ENCODE measurements around the gene NUP98.
"Not testable (repeated sequence)": the region's sequence is repeated elsewhere in the genome, so short reads cannot be mapped to it uniquely, and the experiment has no call there.

NUP98 gene

GRCh38 chr11:3775736-3776406 lies 21.5 kb downstream of the NUP98 start:
- H3K4me2 ChIP-seq (ENCODE audit: low read length) = no peak overlapping the region
- H2BK5ac ChIP-seq (ENCODE audit: low read depth, low read length, poor library complexity) = no peak overlapping the region
- H3K9ac ChIP-seq (ENCODE audit: low read length) = no peak overlapping the region
- no peak overlapping the region for H3K23ac ChIP-seq (ENCODE audit: low read length)
- no peak overlapping the region for H4K91ac ChIP-seq (ENCODE audit: low read depth, low read length)
- no peaks in the 10 kb centered on the region for H3K79me1 ChIP-seq (ENCODE audit: low read length)
- H3K4me1 ChIP-seq (ENCODE audit: control insufficient read depth in 1 of 2, insufficient read depth in 2 of 2, low read length in 2 of 2) = no peaks in the 10 kb centered on the region
- H3K36me3 ChIP-seq (ENCODE audit: control insufficient read depth in 1 of 2, insufficient read depth in 2 of 2, low read length in 2 of 2) = peaks cover 47 to 53% of the 10 kb centered on the region in 2 experiments
- no CpG with 5 or more reads among the region's 7 CpGs for WGBS (ENCODE audit: extremely low coverage, insufficient coverage, insufficient read length)
- no peak overlapping the region for H3K27ac ChIP-seq (ENCODE audit: low read depth, low read length)
- no peak overlapping the region for H2BK120ac ChIP-seq (ENCODE audit: insufficient read depth, low read length, poor library complexity)
- H4K8ac ChIP-seq (ENCODE audit: low read depth, low read length) = no peak overlapping the region
- H2BK12ac ChIP-seq (ENCODE audit: low read length) = no peak overlapping the region
- H3K18ac ChIP-seq (ENCODE audit: low read length) = no peak overlapping the region
- no peak overlapping the region for H4K12ac ChIP-seq (ENCODE audit: low read depth, low read length)
- H3K27me3 ChIP-seq (ENCODE audit: insufficient read depth, low read length) = no peaks in the 10 kb centered on the region
- H2AFZ ChIP-seq (ENCODE audit: insufficient read depth, low read length, poor library complexity) = no peak overlapping the region
- H3K4me3 ChIP-seq (ENCODE audit: low read depth, low read length) = no peak overlapping the region
- H3K14ac ChIP-seq (ENCODE audit: low read length) = no peak overlapping the region
- H3K4ac ChIP-seq (ENCODE audit: low read depth, low read length) = no peak overlapping the region
- no peaks in the 10 kb centered on the region for H3K79me2 ChIP-seq (ENCODE audit: control insufficient read depth, insufficient read depth, low read length, poor library complexity)
- DNase-seq = no peak
- no peak overlapping the region for H2AK5ac ChIP-seq (ENCODE audit: low read length)
- H3K9me3 ChIP-seq (ENCODE audit: insufficient read depth, low read depth, low read length) = no peaks in the 10 kb centered on the region

DNA sequence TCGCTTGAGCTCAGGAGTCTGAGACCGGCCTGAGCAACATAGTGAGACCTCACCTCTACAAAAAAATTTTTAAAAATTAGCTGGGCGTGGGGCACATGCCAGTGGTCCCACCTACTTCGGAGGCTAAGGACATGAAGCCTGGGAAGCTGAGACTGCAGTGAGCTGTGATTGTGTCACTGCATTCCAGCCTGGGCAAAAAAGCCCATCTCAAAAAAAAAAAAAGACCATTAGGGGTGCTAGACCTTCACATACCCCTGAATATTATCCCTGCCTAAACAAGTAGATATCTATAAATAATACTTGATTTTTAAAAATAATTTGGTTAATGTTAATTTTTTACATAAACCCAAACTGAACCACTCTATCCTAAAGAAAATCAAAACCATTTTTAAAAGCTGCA lies 24.2 kb downstream of the NUP98 start:
- Histone ChIP-seq H3K9me3 (ENCODE audit: insufficient read depth, low read depth, low read length) (no peaks in the 10 kb centered on the region), H4K8ac (ENCODE audit: low read depth, low read length) (no peak overlapping the region), H3K4me3 (ENCODE audit: low read depth, low read length) (no peak overlapping the region), H2BK5ac (ENCODE audit: low read depth, low read length, poor library complexity) (no peak overlapping the region), H3K4ac (ENCODE audit: low read depth, low read length) (no peak overlapping the region), H3K4me1 (ENCODE audit: control insufficient read depth in 1 of 2, insufficient read depth in 2 of 2, low read length in 2 of 2) (no peaks in the 10 kb centered on the region), H3K4me2 (ENCODE audit: low read length) (no peak overlapping the region), H3K9ac (ENCODE audit: low read length) (no peak overlapping the region), H2BK12ac (ENCODE audit: low read length) (no peak overlapping the region), H3K27ac (ENCODE audit: low read depth, low read length) (no peak overlapping the region), H3K27me3 (ENCODE audit: insufficient read depth, low read length) (no peaks in the 10 kb centered on the region), H2BK120ac (ENCODE audit: insufficient read depth, low read length, poor library complexity) (no peak overlapping the region), H3K23ac (ENCODE audit: low read length) (no peak overlapping the region), H4K91ac (ENCODE audit: low read depth, low read length) (no peak overlapping the region), H3K79me1 (ENCODE audit: low read length) (no peaks in the 10 kb centered on the region), H3K14ac (ENCODE audit: low read length) (no peak overlapping the region), H4K12ac (ENCODE audit: low read depth, low read length) (no peak overlapping the region), H3K79me2 (ENCODE audit: control insufficient read depth, insufficient read depth, low read length, poor library complexity) (no peaks in the 10 kb centered on the region), H2AFZ (ENCODE audit: insufficient read depth, low read length, poor library complexity) (no peak overlapping the region), H3K18ac (ENCODE audit: low read length) (no peak overlapping the region), H2AK5ac (ENCODE audit: low read length) (no peak overlapping the region), H3K36me3 (ENCODE audit: control insufficient read depth in 1 of 2, insufficient read depth in 2 of 2, low read length in 2 of 2) (peaks cover 47 to 55% of the 10 kb centered on the region in 2 experiments)
- no CpG with 5 or more reads among the region's 4 CpGs for WGBS (ENCODE audit: extremely low coverage, insufficient coverage, insufficient read length)
- no peak for DNase-seq

- Histone ChIP-seq H4K8ac (ENCODE audit: low read depth, low read length) (no peak overlapping the region), H3K14ac (ENCODE audit: low read length) (no peak overlapping the region), H3K4me2 (ENCODE audit: low read length) (no peak overlapping the region), H3K4me3 (ENCODE audit: low read depth, low read length) (no peak overlapping the region), H3K9ac (ENCODE audit: low read length) (no peak overlapping the region), H2AK5ac (ENCODE audit: low read length) (no peak overlapping the region), H3K27me3 (ENCODE audit: insufficient read depth, low read length) (no peaks in the 10 kb centered on the region), H3K79me1 (ENCODE audit: low read length) (no peaks in the 10 kb centered on the region), H3K36me3 (ENCODE audit: control insufficient read depth in 1 of 2, insufficient read depth in 2 of 2, low read length in 2 of 2) (peaks cover 55 to 62% of the 10 kb centered on the region in 2 experiments), H2BK5ac (ENCODE audit: low read depth, low read length, poor library complexity) (no peak overlapping the region), H3K18ac (ENCODE audit: low read length) (no peak overlapping the region), H3K23ac (ENCODE audit: low read length) (no peak overlapping the region), H2BK12ac (ENCODE audit: low read length) (no peak overlapping the region), H3K79me2 (ENCODE audit: control insufficient read depth, insufficient read depth, low read length, poor library complexity) (no peaks in the 10 kb centered on the region), H4K91ac (ENCODE audit: low read depth, low read length) (no peak overlapping the region), H3K9me3 (ENCODE audit: insufficient read depth, low read depth, low read length) (no peaks in the 10 kb centered on the region), H4K12ac (ENCODE audit: low read depth, low read length) (no peak overlapping the region), H2AFZ (ENCODE audit: insufficient read depth, low read length, poor library complexity) (no peak overlapping the region), H3K4ac (ENCODE audit: low read depth, low read length) (no peak overlapping the region), H2BK120ac (ENCODE audit: insufficient read depth, low read length, poor library complexity) (no peak overlapping the region), H3K27ac (ENCODE audit: low read depth, low read length) (no peak overlapping the region), H3K4me1 (ENCODE audit: control insufficient read depth in 1 of 2, insufficient read depth in 2 of 2, low read length in 2 of 2) (no peaks in the 10 kb centered on the region)
- WGBS (ENCODE audit: extremely low coverage, insufficient coverage, insufficient read length) = no CpG with 5 or more reads among the region's 3 CpGs
- no peak for DNase-seq
These were observed 29.8 kb downstream of the NUP98 start for GRCh38 chr11:3767536-3767935.

DNA sequence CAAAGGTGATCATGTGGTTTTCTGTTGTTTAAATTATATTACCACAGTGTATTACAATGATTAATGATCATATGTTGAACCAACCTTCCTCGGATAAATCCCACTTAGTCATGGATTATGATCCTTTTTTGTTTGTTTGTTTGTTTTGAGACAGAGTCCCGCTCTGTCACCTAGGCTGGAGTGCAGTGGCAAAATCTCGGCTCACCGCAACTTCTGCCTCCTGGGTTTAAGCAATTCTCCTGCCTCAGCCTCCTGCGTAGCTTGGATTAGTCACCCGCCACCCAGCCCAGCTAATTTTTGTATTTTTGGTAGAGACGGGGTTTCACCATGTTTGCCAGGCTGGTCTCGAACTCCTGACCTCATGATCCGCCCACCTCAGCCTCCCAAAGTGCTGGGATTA lies 30.5 kb downstream of the NUP98 start:
- not testable (repeated sequence) for H2AK5ac ChIP-seq (ENCODE audit: low read length); H4K12ac ChIP-seq (ENCODE audit: low read depth, low read length); H2BK120ac ChIP-seq (ENCODE audit: insufficient read depth, low read length, poor library complexity); H2BK12ac ChIP-seq (ENCODE audit: low read length); H2BK5ac ChIP-seq (ENCODE audit: low read depth, low read length, poor library complexity); H3K9me3 ChIP-seq (ENCODE audit: insufficient read depth, low read depth, low read length); H3K23ac ChIP-seq (ENCODE audit: low read length); H3K18ac ChIP-seq (ENCODE audit: low read length); H3K4ac ChIP-seq (ENCODE audit: low read depth, low read length); DNase-seq; H3K4me2 ChIP-seq (ENCODE audit: low read length); H4K91ac ChIP-seq (ENCODE audit: low read depth, low read length); H3K9ac ChIP-seq (ENCODE audit: low read length); H2AFZ ChIP-seq (ENCODE audit: insufficient read depth, low read length, poor library complexity); H3K79me1 ChIP-seq (ENCODE audit: low read length); H4K8ac ChIP-seq (ENCODE audit: low read depth, low read length); H3K27ac ChIP-seq (ENCODE audit: low read depth, low read length); H3K79me2 ChIP-seq (ENCODE audit: control insufficient read depth, insufficient read depth, low read length, poor library complexity); H3K27me3 ChIP-seq (ENCODE audit: insufficient read depth, low read length); H3K4me1 ChIP-seq (ENCODE audit: control insufficient read depth in 1 of 2, insufficient read depth in 2 of 2, low read length in 2 of 2); H3K14ac ChIP-seq (ENCODE audit: low read length); H3K4me3 ChIP-seq (ENCODE audit: low read depth, low read length)
- H3K36me3 ChIP-seq (ENCODE audit: control insufficient read depth in 1 of 2, insufficient read depth in 2 of 2, low read length in 2 of 2) = peaks cover 56 to 61% of the 10 kb centered on the region in 2 experiments
- WGBS (ENCODE audit: extremely low coverage, insufficient coverage, insufficient read length) = no CpG with 5 or more reads among the region's 9 CpGs
